Activated CD4-positive, alpha-beta T cell treated with anti-CD3 and anti-CD28 coated beads, Interleukin-2, amount 50 U/mL, for 48 hours (primary cell): Measurements from ENCODE around the gene OBSCN.
A peak's percentile ranks its signal among the peaks of the same experiment; 100 is the strongest.

Experiments
- DNase-seq, 2 experiments: peaks; one replicate each; pipeline ENCODE4 v3.0.0-alpha.2; 2020

OBSCN gene

DNA sequence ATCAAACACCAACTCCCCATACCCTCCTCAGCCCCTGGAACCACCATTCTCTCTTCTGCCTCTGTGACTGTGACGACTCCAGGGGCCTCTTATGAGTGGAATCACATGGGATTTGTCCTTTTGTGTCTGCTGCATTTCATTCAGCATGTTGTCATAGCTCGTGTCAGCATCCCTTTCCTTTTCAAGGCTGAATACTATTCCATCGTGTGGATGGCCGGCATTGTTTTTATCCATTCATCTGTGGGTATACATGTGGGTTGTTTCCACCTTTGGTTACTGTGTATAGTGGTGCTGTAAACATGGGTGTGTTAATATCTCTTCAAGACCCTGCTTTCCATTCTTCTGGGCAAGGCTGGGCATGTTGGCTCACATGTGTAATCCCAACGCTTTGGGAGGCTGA lies 17.1 kb upstream of the OBSCN start:
- DNase-seq = no peak

DNA sequence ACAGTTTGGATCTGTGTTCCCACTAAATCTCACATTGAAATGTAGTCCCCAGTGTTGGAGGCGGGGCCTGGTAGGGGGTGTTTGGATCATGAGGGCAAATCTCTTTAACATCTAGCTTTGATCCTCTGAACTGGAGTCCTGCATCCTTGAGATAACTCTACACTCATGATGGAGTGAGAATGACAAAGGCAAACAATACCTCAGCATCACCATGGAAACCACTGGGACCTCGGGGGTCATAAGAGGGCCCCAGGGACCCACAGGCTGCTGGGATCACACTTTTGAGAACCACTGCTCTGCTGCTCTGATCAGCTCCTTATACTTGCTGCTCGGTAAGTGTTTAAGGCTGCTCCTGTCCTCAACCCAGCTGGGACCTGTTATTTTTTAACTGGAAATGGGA lies 13.4 kb upstream of the OBSCN start:
- DNase-seq = no peak

DNA sequence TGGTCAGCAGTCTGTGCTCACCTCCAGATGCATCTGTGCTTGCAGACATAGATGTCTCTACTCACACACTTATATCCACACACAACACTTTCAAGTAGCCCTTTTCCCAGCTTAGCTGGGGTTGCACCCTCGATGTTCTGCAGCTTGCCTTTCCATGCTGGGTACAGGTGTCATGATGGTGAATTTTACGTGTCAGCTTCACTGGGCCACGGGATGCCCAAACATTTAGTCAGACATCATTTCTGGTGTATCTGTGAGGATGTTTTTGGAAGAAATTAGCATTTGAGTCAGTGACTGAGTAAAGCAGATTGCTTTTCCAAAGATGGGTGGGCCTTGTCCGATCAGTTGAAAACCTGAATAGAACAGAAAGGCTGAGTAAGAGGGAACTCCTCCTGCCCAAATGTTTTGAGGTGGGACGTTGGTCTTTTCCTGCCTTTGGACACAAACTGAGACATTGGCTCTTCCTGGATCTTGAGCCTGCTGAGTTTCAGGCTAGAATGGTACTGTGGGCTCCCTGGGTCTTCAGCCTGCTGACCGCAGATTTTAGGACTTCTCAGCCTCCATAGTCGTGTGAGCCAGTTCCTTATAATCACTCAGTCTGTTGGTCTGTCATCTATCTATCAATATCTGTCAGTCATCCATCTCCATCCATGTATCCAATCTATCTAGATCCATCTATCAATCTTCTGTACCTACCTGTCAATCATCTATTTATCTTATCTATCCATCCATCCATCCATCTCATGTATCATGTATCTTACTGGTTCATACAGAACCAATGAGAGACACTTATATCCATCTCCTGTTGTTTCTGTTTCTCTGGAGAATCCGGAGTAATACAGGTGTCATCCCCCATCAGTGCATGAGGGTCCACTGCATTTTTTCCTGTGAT lies 12.7 kb upstream of the OBSCN start:
- no peak for DNase-seq

DNA sequence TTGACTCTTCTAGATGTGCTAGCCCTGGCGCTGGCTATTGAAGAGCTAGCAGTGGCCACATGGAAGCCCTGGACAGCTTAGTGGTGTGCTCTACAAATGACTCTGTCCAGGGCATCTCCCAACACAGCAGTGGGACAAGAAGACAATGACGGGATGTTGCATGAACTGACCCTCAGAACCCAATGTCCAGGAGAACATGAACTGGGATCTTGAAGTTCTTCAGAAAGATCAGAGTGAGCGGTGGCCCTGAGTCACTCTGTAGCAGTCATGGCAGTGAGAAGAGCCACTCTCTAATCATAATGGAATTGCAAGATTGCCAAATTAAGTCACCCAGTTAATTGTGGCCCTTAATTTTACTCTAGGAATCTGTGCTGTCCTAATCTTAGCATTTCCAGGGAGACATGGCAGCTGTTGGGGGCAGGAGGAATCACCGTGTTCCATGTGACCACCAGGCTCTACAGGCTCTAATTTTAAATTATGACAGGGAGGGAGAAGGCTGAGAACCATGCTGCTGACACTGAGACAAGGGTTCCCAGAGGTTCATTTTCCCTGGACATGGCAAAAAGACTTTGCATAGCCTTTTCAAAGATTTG lies 10.2 kb upstream of the OBSCN start:
- DNase-seq = no peak

DNA sequence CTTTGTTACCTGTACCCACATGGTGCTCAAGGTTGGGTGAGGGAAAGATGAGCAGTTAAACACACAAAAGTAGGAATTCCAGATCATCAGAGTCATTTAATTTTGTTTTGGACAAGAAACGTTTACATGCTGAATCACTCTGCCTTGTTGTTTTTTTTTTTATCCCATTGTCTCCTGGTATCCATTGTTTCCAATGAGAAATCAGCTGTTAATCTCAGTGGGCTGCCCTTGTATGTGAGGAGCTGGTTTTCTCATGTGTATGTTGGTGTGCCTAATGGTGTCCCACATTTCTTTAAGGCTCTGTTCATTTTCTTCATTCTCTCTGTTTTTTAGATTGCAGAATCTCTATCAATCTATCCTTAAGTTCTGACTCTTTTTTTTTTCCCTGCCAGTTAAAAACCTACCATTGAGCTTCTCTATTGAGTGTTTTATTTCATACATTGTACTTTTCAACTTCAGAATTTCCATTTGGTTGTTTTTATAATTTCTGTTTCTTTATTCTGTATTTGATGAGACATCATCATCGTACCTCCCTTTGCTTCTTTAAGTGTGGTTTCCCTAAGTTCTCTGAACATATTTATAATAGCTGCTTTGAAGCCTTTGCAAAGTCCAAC lies 8.8 kb upstream of the OBSCN start:
- DNase-seq = no peak

DNA sequence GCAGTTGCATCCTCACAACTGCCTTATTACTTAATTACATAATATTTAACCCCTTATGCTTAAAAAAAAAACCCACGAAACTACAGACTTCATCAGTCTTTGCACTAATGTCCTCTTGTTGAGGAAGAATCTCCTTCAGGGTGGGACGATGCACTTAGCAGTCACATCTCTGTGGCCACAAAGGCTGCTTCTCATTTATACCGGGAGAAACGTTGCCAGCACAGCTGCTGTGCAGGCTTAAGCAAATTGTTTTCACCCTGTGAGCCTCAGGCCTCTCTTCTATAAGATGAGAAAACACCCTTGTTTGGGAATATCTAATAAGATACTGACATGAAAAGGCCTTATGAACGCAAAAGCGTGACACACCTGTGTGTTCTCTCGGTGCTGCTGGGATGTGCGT lies 2.9 kb upstream of the OBSCN start:
- DNase-seq = no peak

DNA sequence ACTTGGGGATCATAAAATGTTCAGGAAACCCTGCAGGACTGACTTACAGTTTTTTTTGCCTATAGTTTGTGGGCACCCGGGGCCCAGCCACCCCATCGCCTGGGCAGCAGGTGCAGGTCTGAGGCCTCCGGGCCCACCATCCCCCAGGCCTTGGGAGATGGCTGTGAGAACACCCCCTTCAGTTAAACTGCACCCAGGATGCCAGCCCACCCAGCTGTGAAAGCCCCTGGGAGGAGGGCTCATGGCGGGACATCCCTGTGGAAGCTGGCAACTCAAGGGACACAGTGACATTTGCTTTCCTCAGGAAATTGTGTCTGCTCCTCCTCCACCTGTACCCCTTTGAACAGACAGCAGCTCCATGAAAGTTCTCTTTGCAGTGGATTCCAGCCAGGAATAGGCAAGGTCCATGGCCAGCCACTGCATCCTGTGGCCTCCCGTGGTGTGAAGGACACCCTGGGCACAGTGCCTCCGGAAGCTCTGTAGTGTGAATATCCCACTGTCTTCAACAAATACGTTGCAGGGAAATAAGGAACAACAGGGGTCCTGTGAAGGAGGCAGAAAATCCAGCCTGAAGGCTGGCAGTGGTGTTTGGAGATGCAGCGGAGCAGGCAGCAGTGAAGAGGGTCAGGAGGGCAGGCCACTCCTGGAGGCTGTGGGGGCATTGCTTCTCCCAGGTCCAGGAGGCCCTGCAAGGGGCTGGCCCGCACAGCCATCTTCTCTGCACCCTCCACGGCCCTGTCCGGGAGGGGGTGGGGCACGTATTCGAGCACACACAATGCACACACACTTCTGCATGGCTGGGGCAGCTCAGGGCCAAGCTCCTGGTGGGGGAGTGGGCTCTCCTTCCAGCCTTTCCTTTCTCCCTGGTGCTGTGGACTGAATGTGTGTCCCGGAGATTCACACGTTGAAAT lies 2.1 kb upstream of the OBSCN start:
- DNase-seq = no peak

DNA sequence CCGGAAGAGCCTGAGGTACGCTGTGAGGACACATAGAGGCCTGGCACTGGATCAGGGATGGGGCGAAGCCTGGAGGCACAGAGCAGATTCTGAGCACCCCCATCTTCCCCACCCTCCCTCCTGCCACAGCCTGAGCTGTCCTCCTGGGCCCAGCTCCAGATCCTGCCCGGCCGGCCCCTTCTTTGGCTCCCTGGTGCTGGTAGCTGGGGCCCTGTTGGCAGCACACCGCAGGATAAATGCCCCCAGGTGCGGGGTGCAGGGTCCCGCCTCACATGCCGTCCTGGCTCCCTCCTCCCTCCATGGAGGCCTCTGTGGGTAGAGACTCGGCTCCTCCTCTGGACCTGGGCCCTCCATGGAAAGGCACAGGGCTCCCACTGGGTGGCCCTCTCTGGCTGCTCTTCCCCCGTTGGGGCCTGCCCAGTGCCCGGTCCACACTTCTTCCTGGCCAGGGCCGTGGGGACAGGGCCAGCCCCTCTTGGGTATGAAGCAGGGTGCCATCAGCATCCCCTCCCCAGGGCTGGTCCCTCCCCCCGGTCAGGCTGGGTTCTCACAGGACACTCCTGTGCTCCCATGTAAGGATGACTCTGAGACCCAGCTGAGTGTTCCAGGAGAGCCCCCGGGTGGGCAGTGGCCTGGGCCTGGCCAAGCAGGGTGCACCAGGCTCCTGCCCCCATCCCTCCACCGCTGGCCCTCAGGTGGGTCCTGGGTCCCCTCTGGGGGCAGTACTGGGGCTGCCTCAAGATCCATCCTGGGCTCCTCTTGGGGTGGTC lies 1.1 kb upstream of the OBSCN start:
- no peak for DNase-seq

DNA sequence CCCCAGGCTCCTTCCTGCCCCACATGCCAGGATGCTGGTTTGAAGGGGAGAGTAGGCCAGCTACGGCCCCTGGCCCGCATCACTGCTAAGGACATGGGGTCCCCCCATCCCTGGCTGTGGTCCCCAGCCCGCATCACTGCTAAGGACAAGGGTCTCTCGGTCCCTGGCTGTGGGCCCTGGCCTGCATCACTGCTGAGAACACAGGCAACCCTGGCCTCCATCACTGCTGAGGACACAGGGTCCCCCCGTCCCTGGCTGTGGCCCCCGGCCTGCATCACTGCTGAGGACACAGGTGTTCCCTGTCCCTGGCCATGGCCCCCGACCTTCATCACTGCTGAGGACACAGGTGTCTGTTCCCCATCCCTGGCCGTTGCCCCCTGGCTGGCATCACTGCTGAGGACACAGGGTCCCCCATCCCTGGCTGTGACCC lies 448 bp upstream of the OBSCN start:
- DNase-seq = no peak

DNA sequence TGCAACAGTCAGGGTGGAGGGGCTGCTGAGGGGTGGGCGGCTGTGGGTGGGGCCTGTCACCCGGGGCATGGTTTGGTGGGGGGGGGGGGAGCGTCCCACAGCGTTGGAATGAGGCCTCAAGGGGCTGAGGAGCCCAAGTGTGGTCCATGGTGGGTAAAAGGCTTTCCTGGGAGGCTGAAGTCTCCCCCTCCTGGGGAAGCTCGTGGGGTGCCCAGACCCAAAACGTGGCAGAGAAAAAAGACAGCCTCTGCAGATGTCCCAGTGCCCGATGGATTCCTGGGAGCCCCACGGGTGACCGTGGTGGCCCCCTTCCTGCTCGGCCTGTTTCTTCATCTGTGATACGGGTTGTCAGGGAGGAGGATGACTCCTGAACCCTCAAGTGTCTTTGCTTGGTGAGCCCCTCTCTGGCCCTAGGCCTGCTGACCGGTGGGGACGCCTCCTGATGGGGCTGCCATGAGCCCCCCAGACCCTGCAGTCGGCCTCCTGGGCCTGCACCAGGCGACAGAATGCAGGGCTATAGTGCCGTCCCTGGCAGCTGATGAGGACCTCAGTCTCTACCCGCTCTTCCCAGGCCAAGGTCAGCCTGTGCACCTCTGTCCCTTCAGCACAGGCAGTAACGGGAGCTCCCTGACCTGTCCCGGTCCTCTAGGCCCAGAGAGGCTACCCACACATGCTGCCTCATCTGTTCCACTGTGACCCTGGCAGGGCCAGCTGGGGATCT lies 1.1 kb downstream of the OBSCN start:
- DNase-seq = no peak

DNA sequence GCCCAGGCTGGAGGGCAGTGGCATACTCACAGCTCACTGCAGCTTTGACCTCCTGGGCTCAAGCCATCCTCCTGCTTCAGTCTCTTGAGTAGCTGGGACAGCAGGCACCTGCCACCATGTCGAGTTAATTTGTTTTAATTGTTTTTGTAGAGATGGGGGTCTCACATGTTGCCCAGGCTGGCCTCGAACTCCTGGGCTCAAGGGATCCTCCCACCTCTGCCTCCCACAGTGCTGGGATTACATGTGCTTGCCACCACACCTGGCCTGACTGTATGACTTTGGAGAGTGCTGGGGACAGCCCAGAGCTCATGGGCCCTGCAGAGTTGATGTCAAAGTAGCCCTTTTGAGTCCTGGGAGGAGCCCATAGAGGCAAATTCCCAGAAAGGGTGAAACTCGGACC lies 1.8 kb downstream of the OBSCN start:
- no peak for DNase-seq

DNA sequence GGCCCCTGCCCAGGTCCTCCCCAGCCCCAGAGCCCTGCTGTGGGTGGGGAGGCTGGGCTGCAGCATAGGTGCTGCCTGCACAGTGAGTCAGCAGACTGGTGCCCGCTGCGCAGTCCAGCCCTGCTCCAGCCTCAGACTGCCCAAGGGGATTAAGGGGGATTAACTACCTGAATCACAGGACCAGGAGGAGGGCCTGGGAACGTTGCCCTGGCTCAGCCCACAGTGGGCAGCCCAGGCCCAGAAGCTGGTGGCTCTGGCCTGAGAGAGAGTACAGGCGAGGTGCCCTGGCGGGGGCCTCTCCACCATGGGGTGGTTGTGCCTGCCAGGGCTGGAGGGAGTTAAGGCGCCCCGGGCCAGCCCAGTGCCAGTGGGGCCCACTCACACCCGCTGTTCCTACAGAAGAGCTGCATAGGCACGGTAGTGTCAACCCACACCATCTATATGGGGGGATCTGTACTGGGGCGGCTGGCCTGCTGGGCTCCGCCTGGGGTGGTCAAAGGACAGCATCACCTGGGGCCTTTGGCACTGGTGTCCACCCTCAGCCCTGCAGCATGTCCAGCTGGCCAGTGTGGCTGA lies 2.3 kb downstream of the OBSCN start:
- no peak for DNase-seq

DNA sequence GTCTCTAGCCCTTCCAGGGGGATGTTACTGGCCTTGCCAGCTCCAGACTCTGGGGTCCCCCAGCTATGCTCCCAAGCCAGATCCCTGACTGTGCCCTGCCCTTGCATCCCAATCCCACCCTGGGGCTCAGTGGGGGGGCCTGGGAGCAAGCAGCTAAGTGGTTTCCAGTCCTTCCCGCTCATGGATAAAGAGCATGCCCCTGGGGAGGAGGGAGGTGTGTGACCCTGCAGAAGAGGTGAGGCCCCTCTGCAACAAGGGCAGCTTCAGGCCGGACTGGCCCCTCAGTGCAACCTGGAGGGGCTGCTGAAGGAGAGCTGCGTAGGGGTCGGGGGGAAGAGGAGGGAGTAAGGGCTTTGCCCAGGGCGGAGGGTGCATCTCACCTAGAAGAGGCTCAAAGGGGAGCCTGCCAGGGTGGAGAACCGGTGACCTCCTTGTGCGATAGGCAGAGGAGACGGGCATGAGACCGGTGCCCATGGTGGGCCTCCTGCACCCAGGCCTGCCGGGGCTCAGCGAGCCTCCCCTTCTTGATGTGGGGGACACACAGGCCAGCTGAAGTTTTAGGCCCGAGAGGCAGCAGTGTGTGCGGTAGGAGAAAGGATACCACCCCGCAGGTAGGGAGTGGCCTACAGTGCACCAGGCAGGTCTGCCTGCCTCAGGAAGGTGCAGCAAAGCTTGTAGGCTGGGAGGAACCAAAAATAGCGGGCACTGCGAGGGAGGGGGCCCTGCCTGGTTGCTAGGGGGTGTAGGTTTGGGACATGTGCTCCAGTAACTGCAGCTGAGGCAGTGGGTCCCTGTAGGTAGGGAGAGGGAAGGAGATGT lies 3.1 kb downstream of the OBSCN start:
- DNase-seq = no peak

DNA sequence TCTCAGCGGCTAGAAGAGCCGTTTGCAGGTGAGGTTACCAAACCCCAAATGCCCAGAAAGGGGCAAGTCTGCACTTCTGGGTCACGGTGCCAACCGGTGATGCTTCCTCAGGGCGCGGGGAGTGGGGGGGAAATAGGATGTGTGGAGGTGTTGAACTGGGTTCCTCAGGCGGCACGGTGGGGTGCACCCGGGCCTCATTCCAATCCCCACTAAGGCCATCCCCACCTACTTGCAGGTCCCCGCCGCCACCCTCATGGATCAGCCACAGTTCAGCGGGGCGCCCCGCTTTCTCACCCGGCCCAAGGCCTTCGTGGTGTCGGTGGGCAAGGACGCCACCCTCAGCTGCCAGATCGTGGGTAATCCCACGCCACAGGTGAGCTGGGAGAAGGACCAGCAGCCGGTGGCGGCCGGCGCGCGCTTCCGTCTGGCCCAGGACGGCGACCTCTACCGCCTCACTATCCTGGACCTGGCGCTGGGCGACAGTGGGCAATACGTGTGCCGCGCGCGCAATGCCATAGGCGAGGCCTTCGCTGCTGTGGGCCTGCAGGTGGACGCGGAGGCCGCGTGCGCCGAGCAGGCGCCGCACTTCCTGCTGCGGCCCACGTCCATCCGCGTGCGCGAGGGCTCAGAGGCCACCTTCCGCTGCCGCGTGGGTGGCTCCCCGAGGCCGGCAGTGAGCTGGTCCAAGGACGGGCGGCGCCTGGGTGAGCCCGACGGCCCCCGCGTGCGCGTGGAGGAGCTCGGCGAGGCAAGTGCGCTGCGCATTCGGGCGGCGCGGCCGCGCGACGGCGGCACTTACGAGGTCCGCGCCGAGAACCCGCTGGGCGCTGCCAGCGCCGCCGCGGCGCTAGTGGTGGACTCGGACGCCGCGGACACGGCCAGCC lies 3.9 kb downstream of the OBSCN start:
- DNase-seq = no peak

DNA sequence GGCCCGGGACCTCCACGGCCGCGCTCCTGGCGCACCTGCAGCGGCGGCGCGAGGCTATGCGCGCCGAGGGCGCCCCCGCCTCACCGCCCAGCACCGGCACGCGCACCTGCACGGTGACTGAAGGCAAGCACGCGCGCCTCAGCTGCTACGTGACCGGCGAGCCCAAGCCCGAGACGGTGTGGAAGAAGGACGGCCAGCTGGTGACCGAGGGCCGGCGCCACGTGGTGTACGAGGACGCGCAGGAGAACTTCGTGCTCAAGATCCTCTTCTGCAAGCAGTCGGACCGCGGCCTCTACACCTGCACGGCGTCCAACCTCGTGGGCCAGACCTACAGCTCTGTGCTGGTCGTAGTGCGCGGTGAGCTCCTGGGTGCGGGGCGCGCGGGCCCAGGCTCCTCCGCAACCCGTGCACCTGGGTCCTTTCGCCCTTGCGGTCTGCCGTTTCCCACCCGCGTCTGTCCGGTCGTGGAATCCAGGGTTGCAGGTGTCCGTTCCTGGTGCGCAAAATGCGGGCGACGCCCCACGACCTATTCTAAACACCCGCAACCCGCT lies 4.6 kb downstream of the OBSCN start:
- no peak for DNase-seq

DNA sequence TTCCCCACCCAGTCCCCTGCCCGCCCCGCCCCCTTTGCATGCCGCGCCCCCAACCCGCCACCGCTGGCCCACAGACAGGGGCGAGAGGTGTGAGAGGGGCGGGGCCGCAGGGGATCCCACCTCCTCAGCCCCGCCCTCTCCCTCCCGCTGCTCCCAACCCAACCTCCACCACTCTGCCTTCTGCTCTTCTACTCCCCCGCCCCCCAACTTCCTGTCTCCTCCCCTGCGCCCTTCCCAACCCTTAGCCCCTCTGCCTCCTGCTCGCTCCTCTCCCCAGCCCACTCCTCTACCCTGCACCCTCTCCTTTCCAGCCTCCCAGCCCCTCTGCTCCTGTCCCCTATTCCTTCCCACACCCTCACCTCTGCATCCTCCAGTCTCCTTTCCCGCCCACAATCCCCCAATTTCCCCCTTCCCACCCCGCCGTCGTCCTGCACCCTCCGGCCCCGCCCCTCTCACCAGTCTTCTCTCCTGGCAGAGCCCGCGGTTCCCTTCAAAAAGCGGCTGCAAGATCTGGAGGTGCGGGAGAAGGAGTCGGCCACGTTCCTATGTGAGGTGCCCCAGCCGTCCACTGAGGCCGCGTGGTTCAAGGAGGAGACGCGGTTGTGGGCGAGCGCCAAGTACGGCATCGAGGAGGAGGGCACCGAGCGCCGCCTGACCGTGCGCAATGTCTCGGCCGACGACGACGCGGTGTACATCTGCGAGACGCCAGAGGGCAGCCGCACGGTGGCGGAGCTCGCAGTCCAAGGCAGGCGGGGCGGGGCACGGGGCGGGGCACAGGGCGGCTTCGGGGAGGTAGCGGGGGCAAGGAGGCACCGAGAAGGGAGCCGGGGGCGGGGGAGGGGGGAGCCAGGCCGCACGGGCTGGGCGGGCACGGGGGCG lies 5.4 kb downstream of the OBSCN start:
- peak; percentile 93 to 95 for DNase-seq

DNA sequence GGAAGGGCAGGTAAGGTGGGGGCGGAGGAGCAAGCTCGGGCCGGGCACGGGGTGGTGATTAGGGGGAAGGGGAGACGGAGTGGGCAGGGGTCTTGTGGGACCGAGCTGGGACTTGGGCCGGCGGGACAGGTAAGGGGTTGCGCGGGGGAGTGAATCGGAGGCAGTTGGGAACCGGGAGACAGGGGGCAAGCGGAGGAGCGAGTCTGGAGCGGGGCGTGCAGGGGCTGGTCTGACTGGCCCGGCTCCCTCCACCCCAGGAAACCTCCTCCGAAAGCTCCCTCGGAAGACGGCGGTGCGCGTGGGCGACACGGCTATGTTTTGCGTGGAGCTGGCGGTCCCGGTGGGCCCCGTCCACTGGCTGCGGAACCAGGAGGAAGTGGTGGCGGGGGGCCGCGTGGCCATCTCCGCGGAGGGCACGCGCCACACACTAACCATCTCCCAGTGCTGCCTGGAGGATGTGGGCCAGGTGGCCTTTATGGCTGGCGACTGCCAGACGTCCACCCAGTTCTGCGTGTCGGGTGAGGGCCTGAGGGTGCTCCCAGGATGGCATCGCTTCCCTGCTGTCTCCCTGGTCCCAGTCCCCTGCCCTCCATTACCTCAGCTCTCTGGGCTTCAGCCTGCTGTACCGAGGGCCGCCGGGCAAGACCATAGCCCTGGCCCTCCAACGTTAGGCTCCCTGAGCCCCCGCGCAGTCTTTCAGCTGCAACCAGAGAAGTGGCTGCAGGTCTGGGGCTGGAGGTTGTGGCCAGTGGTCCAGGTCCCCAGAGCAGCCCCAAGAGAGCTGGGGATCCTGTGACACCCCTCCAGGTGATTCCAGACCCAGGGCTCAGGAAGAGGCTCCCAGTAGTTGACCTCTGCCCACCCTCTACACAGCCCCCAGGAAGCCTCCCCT lies 6.3 kb downstream of the OBSCN start:
- DNase-seq = no peak
